Measurements from ENCODE around the gene NUDT2.

NUDT2 gene

DNA sequence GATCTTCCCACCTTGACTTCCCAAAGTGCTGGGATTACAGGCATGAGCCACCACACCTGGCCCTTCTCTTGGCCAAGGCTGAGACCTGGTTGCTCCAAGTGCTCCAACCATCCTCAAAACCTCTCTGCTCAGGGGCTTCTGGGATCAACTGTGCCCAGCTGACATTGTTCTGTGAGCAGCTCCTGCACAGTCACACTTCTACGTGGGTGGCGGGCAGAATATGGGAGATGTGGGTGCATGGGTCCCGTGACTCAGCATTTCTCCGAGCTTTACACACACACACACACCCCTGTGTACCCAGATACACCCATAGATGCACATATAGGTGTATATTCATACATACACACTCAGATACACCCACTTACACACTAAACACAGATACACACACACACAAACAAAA, 57.9 kb downstream of the NUDT2 start:
- Histone ChIP-seq H3K27me3 (ENCODE audit: control insufficient read depth, low read length) (peaks cover 23% of the 10 kb centered on the region), H3F3A (ENCODE audit: control insufficient read depth, insufficient read depth) (no peaks in the 10 kb centered on the region), H3K79me2 (ENCODE audit: control insufficient read depth, low read length) (no peaks in the 10 kb centered on the region), H3K9me3 (ENCODE audit: control insufficient read depth, insufficient read depth, low read length) (no peaks in the 10 kb centered on the region), H3K4me3 (ENCODE audit: low read length) (no peak overlapping the region), H4K20me1 (ENCODE audit: control insufficient read depth, insufficient read depth, low read depth, low read length) (no peaks in the 10 kb centered on the region), H3K4me1 (ENCODE audit: control insufficient read depth, low read length) (no peaks in the 10 kb centered on the region), H3K36me3 (ENCODE audit: control insufficient read depth, low read length) (no peaks in the 10 kb centered on the region), H3K4me2 (ENCODE audit: low read length) (no peak overlapping the region), H3K9me2 (replicated peaks; ENCODE audit: control insufficient read depth, low read length) (no peaks in the 10 kb centered on the region), H3K27ac (ENCODE audit: low read depth, low read length) (no peak overlapping the region)
- TF ChIP-seq, protein P1, sequence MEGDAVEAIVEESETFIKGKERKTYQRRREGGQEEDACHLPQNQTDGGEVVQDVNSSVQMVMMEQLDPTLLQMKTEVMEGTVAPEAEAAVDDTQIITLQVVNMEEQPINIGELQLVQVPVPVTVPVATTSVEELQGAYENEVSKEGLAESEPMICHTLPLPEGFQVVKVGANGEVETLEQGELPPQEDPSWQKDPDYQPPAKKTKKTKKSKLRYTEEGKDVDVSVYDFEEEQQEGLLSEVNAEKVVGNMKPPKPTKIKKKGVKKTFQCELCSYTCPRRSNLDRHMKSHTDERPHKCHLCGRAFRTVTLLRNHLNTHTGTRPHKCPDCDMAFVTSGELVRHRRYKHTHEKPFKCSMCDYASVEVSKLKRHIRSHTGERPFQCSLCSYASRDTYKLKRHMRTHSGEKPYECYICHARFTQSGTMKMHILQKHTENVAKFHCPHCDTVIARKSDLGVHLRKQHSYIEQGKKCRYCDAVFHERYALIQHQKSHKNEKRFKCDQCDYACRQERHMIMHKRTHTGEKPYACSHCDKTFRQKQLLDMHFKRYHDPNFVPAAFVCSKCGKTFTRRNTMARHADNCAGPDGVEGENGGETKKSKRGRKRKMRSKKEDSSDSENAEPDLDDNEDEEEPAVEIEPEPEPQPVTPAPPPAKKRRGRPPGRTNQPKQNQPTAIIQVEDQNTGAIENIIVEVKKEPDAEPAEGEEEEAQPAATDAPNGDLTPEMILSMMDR (IDR thresholded peaks at IDR 0.05; ENCODE audit: low read depth, low read length, poor library complexity, severe bottlenecking): no peak
- TF ChIP-seq EZH2phosphoT487 (IDR thresholded peaks at IDR 0.05; ENCODE audit: borderline replicate concordance, low read length): no peak

DNA sequence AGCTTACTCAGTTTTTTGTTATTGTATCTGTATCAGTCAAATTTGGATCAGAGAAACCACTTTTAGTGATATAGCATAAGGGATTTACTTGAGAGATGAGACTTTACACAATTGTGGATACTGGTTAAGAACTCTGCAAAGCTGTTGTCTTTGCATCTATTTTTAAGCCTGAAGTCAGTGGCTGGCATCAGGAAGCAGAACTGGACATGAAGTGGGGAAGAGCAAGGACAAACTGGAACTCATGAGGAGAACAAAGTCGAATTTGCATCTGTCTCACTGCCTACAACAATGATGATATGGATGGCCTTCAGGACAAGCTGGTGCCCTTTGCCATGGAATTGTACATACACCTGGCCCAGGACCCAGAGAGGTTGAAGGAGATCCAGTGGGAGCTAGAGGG, 63.1 kb downstream of the NUDT2 start:
- Histone ChIP-seq H3F3A (ENCODE audit: control insufficient read depth, insufficient read depth) (no peaks in the 10 kb centered on the region), H3K4me3 (ENCODE audit: low read length) (no peak overlapping the region), H3K4me2 (ENCODE audit: low read length) (no peak overlapping the region), H3K79me2 (ENCODE audit: control insufficient read depth, low read length) (no peaks in the 10 kb centered on the region), H3K9me2 (replicated peaks; ENCODE audit: control insufficient read depth, low read length) (no peaks in the 10 kb centered on the region), H4K20me1 (ENCODE audit: control insufficient read depth, insufficient read depth, low read depth, low read length) (peaks cover 6% of the 10 kb centered on the region; the same call in 1 of the 2 replicates), H3K27ac (ENCODE audit: low read depth, low read length) (no peak overlapping the region), H3K4me1 (ENCODE audit: control insufficient read depth, low read length) (no peaks in the 10 kb centered on the region), H3K36me3 (ENCODE audit: control insufficient read depth, low read length) (no peaks in the 10 kb centered on the region), H3K27me3 (ENCODE audit: control insufficient read depth, low read length) (peaks cover 26% of the 10 kb centered on the region), H3K9me3 (ENCODE audit: control insufficient read depth, insufficient read depth, low read length) (no peaks in the 10 kb centered on the region)
- TF ChIP-seq EZH2phosphoT487 (IDR thresholded peaks at IDR 0.05; ENCODE audit: borderline replicate concordance, low read length): no peak
- TF ChIP-seq, protein P1 (IDR thresholded peaks at IDR 0.05; ENCODE audit: low read depth, low read length, poor library complexity, severe bottlenecking): no peak

Measured in DOHH2 (cell line).